Uterus (tissue), 2 donors: ENCODE results near the gene ELOVL5.

Experiments
- POLR2A ChIP-seq, 2 donors: fragments of 450-650 bp; IDR thresholded peaks; one replicate each; pipeline ENCODE4 v1.6.1; 2016; ENCODE audit warnings: antibody characterized with exemption in 2 of 2, mild to moderate bottlenecking in 1 of 2, moderate library complexity in 1 of 2
- TF ChIP-seq, protein P1 (sequence below), 4 experiments: fragments of 200-600 bp in 2 of 4; fragments of 450-650 bp in 2 of 4; sonication (generic) in 2 of 4; IDR thresholded peaks; one replicate each; pipeline ENCODE4 v1.5.1; 2016 to 2019; ENCODE audit warnings: antibody characterized with exemption in 4 of 4, mild to moderate bottlenecking in 2 of 4, moderate library complexity in 1 of 4

GRCh38 chr6:53339424-53339823 lies 9.3 kb downstream of the ELOVL5 start:
- TF ChIP-seq, protein P1, sequence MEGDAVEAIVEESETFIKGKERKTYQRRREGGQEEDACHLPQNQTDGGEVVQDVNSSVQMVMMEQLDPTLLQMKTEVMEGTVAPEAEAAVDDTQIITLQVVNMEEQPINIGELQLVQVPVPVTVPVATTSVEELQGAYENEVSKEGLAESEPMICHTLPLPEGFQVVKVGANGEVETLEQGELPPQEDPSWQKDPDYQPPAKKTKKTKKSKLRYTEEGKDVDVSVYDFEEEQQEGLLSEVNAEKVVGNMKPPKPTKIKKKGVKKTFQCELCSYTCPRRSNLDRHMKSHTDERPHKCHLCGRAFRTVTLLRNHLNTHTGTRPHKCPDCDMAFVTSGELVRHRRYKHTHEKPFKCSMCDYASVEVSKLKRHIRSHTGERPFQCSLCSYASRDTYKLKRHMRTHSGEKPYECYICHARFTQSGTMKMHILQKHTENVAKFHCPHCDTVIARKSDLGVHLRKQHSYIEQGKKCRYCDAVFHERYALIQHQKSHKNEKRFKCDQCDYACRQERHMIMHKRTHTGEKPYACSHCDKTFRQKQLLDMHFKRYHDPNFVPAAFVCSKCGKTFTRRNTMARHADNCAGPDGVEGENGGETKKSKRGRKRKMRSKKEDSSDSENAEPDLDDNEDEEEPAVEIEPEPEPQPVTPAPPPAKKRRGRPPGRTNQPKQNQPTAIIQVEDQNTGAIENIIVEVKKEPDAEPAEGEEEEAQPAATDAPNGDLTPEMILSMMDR (IDR thresholded peaks at IDR 0.05): no peak
- no peak for TF ChIP-seq POLR2A (IDR thresholded peaks at IDR 0.05)
